Left hindlimb (tissue), 1 donor: ENCODE data around the gene ASIC2.

Source experiments
- DNase-seq: peaks from one replicate; pipeline ENCODE4 v3.0.0-alpha.2; 2018

The ASIC2 gene

GRCh38 chr17:33202796-33203495 is 90.1 kb downstream of the ASIC2 start:
- no peak for DNase-seq

GRCh38 chr17:33202021-33202420 is 91.1 kb downstream of the ASIC2 start:
- DNase-seq: no peak

DNA sequence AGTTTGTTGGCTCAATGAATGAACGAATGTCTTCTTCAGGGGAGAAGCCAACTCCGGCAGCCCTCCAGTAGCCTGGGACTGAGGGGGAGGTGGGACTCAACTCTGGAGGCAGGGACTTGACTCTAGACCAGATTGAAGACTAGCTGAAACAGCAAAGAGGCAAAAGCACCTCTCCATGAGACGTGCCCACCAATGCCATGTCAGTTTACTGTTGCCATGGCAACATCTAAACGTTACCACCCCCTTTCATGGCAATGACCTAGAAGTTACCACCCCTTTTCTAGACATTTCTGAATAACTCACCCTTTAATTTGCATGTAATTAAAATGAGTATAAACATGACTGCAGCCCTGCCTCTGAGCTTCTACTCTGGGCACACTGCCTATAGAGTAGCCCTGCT is 91.8 kb downstream of the ASIC2 start:
- DNase-seq: no peak

GRCh38 chr17:33200587-33200986 is 92.5 kb downstream of the ASIC2 start:
- DNase-seq: no peak

GRCh38 chr17:33199571-33200510 is 93.3 kb downstream of the ASIC2 start:
- DNase-seq: peak; percentile 48

DNA sequence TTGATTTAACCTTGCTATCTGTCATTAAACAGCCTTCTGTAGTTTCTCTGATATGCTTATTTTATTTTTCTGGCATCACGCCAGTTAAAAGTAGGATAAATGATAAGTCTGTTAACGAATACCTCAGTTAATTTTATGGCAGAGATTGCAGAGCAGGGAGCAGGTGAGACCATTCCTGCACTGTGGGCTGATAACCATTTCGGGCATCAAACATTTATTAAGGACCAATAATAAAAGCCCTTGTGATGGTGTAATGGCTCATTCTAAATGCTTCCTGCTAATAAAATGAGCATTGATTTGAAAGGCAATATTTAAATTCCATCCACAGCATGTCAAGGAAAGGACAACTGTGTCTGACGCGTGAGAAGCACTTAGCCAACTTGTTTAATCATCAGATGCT is 94.1 kb downstream of the ASIC2 start:
- no peak for DNase-seq

DNA sequence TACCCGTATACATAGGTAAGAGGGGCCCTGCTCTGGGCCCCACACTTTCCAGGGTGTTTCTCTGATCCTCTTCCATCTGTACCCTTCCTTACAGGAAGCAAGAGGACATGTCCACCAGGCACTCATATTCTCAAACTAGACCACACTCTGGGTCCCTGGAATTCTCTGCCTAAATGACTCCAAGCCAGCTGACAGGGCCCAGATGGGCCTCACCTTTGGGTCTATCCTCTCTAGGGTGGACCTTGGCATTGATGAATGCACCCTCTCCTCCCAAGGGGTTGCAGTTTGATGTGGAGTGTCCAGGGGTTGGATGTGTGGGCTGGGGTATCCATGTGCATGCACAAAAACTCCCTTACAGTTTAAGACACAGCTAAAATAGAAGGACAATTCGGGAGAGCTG is 95.8 kb downstream of the ASIC2 start:
- no peak for DNase-seq

DNA sequence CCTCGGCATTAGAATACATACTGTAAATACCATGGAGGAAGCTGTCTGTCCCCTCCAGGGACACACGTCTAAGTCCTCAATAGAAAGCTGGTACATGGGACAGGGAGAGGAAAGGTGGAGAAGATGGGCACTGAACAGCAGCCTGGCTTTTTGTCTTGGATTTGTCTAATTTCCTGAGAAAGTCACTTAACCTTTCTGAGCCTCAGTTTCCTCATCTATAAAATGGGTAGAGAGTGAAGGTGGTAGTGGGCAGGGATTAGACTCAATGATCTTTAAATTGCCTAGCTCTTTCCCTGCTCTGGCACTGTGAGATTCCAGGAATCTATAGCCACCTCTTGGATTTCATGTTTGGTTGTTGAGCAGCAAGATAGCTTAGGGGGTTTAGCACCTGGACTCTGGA is 96.2 kb downstream of the ASIC2 start:
- DNase-seq: no peak

- DNase-seq: no peak
These were observed 99.9 kb downstream of the ASIC2 start for GRCh38 chr17:33192951-33193911.

DNA sequence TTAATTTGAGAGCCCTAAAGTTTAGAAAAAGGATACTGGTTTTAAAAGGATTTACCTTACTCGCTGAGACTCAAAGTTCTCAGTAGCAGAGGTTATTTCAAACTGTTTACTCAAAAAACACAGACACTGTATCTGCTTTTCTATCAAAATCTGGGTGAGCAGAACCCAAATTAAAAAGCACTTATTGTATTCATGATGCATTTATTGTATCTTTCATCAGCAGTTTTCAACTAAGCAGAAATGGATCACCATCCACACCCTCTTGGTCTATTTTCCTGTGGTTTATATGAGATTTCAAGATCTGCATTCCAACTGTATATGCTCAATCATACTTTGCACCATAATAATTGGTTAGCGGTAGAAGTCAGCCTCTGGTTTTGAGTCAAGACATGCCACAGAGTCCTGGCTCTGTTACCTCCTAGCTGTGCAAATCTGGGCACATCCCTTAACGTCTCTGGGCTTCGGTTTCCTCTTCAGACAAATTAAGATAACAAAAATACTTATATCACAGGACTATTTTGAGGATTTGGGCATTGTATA is 109.5 kb downstream of the ASIC2 start:
- DNase-seq: no peak

GRCh38 chr17:33179151-33179550 is 113.9 kb downstream of the ASIC2 start:
- no peak for DNase-seq

GRCh38 chr17:33178681-33179080 is 114.4 kb downstream of the ASIC2 start:
- no peak for DNase-seq

DNA sequence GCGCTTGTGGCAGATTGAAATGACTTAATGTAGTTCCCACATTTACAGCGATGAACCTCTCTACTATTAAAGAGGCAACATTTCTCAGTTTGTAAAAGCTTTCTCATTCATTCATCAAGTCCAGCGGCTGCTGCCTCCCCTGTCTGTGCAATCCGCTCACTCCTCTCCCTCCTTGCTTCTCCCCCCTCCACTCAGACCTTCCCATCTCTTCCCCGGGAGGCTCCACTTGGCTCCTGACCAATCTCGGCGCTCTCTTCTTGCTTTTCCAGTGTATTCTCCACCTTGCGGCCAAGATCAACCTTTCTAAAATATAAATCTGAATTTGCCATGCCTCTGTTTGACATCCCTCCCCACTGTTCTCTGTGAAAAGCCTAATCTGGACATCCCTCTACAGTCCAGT is 117.5 kb downstream of the ASIC2 start:
- no peak for DNase-seq

DNA sequence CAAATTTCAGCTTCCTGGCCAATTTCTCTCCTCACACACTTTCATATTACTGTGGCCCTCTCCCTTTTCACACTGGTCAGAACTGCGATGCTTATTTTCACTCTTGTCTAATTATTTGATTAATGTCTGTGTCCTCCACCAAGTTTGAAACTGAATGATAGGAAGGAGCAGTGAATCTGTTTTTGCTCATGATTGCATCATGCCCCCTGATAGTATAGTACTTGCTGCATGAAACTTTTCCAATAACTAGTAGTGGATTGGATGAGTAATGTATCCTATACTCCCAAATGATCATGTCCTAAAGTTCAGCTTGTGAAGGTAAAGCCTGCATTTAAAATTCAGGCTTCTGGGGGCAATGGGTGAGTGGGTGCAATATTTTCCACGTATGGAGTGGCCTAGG is 121.2 kb downstream of the ASIC2 start:
- DNase-seq: no peak

GRCh38 chr17:33169580-33170285 is 123.4 kb downstream of the ASIC2 start:
- no peak for DNase-seq

- DNase-seq: no peak
These were observed 125.4 kb downstream of the ASIC2 start for GRCh38 chr17:33167736-33168135.

GRCh38 chr17:33166472-33166871 is 126.6 kb downstream of the ASIC2 start:
- no peak for DNase-seq

DNA sequence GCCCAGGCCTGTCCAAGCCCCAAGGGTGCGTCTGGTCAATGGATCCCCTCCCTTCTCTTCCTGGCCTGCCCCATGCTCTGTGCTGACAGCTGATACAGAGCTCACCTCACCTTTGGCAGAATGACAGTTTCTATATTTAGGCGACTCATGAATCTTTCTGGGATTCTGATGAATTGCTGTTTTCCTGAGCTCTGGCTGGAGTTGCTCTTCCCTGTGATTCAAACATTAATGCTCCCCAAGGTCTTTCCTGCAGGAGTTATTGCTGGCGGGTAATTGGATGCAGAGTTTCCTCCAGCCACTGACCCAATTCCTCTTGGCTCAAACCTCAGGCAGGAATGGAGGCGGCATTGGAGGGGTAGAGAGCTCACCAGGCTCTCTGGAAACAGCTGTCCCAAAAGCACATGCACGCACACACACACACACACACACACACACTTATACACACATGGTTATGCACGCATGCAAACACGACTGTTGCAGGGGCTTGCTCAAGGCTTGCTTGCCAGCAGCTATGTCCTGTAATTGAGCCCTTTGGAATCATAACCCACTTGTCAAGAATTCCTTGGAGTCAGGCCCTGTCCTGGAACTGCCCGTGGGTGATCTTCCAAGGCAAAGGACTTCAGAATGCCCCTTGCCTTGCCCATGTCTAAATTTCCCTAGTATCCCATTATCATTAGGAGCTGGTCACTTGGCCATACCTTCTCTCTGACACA is 128.8 kb downstream of the ASIC2 start:
- peak; percentile 78 for DNase-seq

DNA sequence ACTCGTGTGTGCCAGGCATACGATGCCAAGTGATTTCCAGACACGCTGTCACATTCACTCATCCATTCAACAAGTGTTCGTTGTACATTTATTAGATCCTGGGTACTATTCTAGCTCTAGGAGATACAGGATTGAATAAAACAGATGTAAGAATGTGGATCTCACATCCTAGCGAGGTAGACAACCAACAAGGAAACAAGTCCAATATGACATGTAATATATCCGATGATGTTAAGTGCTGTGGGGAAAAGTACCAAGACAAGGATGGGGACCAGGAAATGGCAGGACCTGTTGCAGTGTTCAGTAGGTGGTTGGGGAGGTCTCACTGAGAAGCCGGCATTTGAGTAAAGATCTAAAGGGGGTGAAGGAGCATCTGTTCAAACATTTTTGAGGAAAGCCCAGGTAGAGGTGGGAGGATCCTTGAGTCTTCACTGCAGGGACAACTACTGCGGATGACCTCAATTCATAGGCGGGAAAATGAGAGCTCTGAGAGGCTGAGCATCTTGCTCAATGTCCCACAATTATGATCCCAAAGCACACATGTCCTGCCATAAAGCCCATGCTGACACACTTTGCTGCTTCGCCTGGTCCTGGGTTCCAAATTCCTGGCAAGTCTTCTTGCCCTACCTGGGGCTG is 129.4 kb downstream of the ASIC2 start:
- no peak for DNase-seq

GRCh38 chr17:33154869-33155455 is 138.1 kb downstream of the ASIC2 start:
- DNase-seq: no peak
